Ovary (tissue), 9 donors: ENCODE results near the gene EPYC. TPM values are rescaled to one million over a fixed set of nuclear protein-coding genes. Genes with fewer than 3 reads are reported as not detected.

Source experiments
- DNase-seq, 5 donors: peaks; one replicate each; pipeline ENCODE4 v3.0.0-alpha.2; 2019 to 2020
- H3K27ac ChIP-seq, 2 donors: fragments of 200-600 bp; one replicate each; pipeline versions ENCODE4 v1.5.1 to v1.8.0; 2019 to 2022
- H3K27me3 ChIP-seq: fragments of 200-600 bp; one replicate; pipeline ENCODE4 v1.8.0; 2022
- H3K36me3 ChIP-seq: fragments of 200-600 bp; sonication (generic); one replicate; pipeline ENCODE4 v1.5.1; 2019
- H3K4me1 ChIP-seq: one replicate; pipeline ENCODE4 v1.8.1; 2013; ENCODE audit warnings: mild to moderate bottlenecking, moderate library complexity; ENCODE audit not compliant: insufficient read depth
- H3K4me3 ChIP-seq: fragments of 200-600 bp; sonication (generic); one replicate; pipeline ENCODE4 v1.5.1; 2017
- H3K9me3 ChIP-seq, 2 donors: fragments of 200-600 bp in 1 of 2; sonication (generic) in 1 of 2; one replicate each; pipeline versions ENCODE4 v1.5.1 to v1.8.1; 2013 to 2019; ENCODE audit warnings: mild to moderate bottlenecking in 1 of 2, moderate library complexity in 1 of 2
- CTCF ChIP-seq, 3 donors: fragments of 450-650 bp in 2 of 3; fragments of 200-600 bp in 1 of 3; IDR thresholded peaks; one replicate each; pipeline versions ENCODE4 v1.5.1 to v1.8.0; 2016 to 2022; ENCODE audit warnings: antibody characterized with exemption in 3 of 3, mild to moderate bottlenecking in 1 of 3
- EP300 ChIP-seq: sonication (generic); formaldehyde crosslinking; IDR thresholded peaks from one replicate; pipeline ENCODE4 v1.6.1; 2017; ENCODE audit warnings: antibody characterized with exemption
- POLR2A ChIP-seq: fragments of 450-650 bp; IDR thresholded peaks from one replicate; pipeline ENCODE4 v1.6.1; 2017; ENCODE audit warnings: antibody characterized with exemption, mild to moderate bottlenecking, moderate library complexity
- WGBS, 3 donors: extraction: QIAGEN DNeasy Blood & Tissue Kit in 1 of 3; methylation state at CpG; one replicate each; pipeline versions ENCODE4 v1.1.5 to v1.1.7; 2013 to 2017; 5-methylcytosine and 5-hydroxymethylcytosine counted together
- intact Hi-C, 4 donors: fragments of 100-400 bp; cut with DNase I; formaldehyde crosslinking; loops; one replicate each; pipeline versions ENCODE4 v1.11.0 to v1.15.1; 2022 to 2023
- polyA plus RNA-seq, 2 donors: library from polyadenylated mRNA; stranded (reverse); fragments of 200-250 nt in 1 of 2; fragments of 350-450 nt in 1 of 2; fragmentation: Illumina TruSeq in 1 of 2; extraction: RNeasy Lipid Tissue Mini Kit (QIAGEN cat#74804) in 1 of 2; gene quantifications; one replicate each; pipeline ENCODE4 v1.2.3, GENCODE V29; 2013 to 2014
- total RNA-seq, 7 donors: library from RNA; depleted of rRNA in 2 of 7; stranded (reverse); fragments of >200 nt in 2 of 7; fragmentation: NEBNext Ultra II Directional in 3 of 7; extraction: Animal tissue kit (Norgen Biotek cat#: 25700) in 3 of 7; gene quantifications; one replicate each; pipeline versions ENCODE4 v1.1.0 to v1.2.4, GENCODE V29; 2016 to 2023
- donor health status: DM: no; HTN: no; CAD: no; lungs with moderate emphysema.
- donor health status: DM: no; HTN: no; CAD: no.
- donor health status: Bipolar disorder and iron deficiency.
- donor health status: DM: yes; HTN: yes; CAD: no.
- donor health status: DM: no; HTN: no; CAD: no.
- donor health status: DM: yes; HTN: yes; CAD: no.

EPYC gene
- total and polyA plus RNA-seq, 9 donors: 0.16 to 0.43 (median 0.24) TPM; not detected in 6

GRCh38 chr12:91019455-91019854 is 14.7 kb upstream of the EPYC start:
- Histone ChIP-seq H3K4me3 (no peak overlapping the region), H3K4me1 (peaks cover 2% of the 10 kb centered on the region), H3K9me3 (no peaks in the 10 kb centered on the region), H3K36me3 (no peaks in the 10 kb centered on the region), H3K27ac (no peak overlapping the region), H3K27me3 (no peaks in the 10 kb centered on the region)
- WGBS, 3 donors: 94 to 98% (median 97%) methylated on average over 4 of the region's 4 CpGs
- no peak for DNase-seq
- TF ChIP-seq EP300 (no peak), CTCF (IDR thresholded peaks at IDR 0.05) (no peak), POLR2A (no peak)
- intact Hi-C loops: no loop called here

DNA sequence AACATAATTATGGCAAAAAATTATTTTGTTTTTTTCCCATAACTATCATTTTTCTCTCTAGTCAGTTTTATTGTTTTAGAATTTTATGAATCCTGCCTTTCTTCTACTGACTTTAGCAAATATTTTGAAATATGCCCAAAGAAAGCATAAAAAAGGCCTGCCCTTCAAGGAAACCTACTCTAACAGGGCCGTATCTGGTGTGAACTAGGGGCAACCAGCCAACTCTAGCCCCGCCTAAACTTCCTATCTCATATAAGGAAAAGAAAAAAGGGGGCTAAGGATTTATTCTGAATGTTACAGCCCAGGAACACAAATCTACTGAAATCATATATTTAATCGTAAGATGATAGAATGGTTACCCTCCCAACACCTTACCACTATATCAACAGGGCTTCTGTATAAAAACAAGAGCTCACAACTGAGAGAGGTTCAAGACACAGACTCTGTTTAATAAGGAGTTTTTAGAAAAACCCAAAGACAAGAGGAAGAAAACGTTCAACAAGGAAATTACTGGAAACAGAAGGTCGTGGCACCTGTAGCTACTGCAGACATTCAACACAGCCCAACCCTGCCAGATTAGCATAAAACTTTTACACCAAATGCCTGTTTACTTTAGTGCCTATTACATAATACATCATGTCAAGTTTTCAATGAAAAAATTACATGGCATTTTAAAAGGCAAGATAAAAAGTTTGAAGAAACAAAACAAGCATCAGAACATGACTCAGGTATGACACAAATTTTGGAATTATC is 12.9 kb upstream of the EPYC start:
- H3K36me3 ChIP-seq: no peaks in the 10 kb centered on the region
- WGBS, 3 donors: 24 to 41% (median 33%) methylated on average over 5 of the region's 5 CpGs
- H3K27me3 ChIP-seq: no peaks in the 10 kb centered on the region
- no peak overlapping the region for H3K4me3 ChIP-seq
- no peaks in the 10 kb centered on the region for H3K9me3 ChIP-seq
- peak; percentile 34 to 67 (median 64) for DNase-seq
- no peak for TF ChIP-seq CTCF (IDR thresholded peaks at IDR 0.05)
- TF ChIP-seq POLR2A: no peak
- no peak for TF ChIP-seq EP300
- intact Hi-C loops: no loop called here
- H3K4me1 ChIP-seq: peaks cover 2% of the 10 kb centered on the region
- peak overlapping the region; percentile 55 to 85 for H3K27ac ChIP-seq

DNA sequence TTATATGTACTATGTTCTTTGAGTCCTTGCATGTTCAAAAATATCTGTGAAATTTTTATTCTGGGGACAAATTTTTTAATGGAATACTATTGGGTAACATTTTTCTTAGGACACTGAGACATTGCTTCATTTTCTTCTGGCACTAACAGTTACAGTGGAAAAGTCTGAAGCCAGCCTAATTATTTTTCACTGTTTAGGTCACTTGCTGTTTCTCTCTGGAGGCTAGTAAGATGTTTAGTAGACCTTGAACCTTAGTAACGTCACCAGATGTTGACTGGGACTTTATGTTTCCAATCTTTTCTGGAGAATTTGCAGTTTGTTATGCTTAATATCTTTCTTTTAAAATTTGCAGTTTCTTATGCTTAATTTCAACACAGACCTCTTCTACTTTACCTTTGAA is 12.3 kb upstream of the EPYC start:
- TF ChIP-seq EP300 (no peak), CTCF (IDR thresholded peaks at IDR 0.05) (no peak), POLR2A (no peak)
- 3 to 31% (median 19%) methylated on average over 1 of the region's 1 CpG for WGBS, 3 donors

GRCh38 chr12:91009319-91009950 is 4.7 kb upstream of the EPYC start:
- Histone ChIP-seq H3K36me3 (no peaks in the 10 kb centered on the region), H3K27me3 (no peaks in the 10 kb centered on the region), H3K4me3 (no peak overlapping the region), H3K4me1 (no peaks in the 10 kb centered on the region), H3K27ac (no peak overlapping the region), H3K9me3 (no peaks in the 10 kb centered on the region)
- 65 to 88% (median 83%) methylated on average over 1 of the region's 1 CpG for WGBS, 3 donors
- intact Hi-C loops: no loop called here
- TF ChIP-seq CTCF (IDR thresholded peaks at IDR 0.05): no peak
- no peak for TF ChIP-seq EP300
- TF ChIP-seq POLR2A: no peak
- no peak for DNase-seq

More for the DNA sequence above, 12.3 kb upstream of the EPYC start:
- Histone ChIP-seq H3K4me3 (no peak overlapping the region), H3K27me3 (no peaks in the 10 kb centered on the region), H3K36me3 (no peaks in the 10 kb centered on the region), H3K9me3 (no peaks in the 10 kb centered on the region), H3K4me1 (peaks cover 2% of the 10 kb centered on the region), H3K27ac (peak overlapping the region in 1 of 2 donors; percentile 85)
- intact Hi-C loops: no loop called here
- DNase-seq: no peak
